ENCODE measurements around the gene AKT3. TPM values are rescaled to one million over a fixed set of nuclear protein-coding genes. Genes with fewer than 3 reads are reported as not detected.

The AKT3 gene
- polyA plus RNA-seq, 3 donors: 0.81 to 1.7 (median 1.4) TPM

- no peak for TF ChIP-seq CTCF (IDR thresholded peaks at IDR 0.05)
- H3K36me3 ChIP-seq (replicated peaks in 1 of 2; ENCODE audit: control insufficient read depth in 1 of 2, insufficient read depth in 2 of 2, low read length in 2 of 2): peaks cover 0 to 5% of the 10 kb centered on the region in 2 donors
- H3K27me3 ChIP-seq (ENCODE audit: control insufficient read depth in 2 of 2, insufficient read depth in 2 of 2, low read length in 2 of 2): no peaks in the 10 kb centered on the region
- no peak overlapping the region for H2AFZ ChIP-seq (ENCODE audit: insufficient read depth, low read depth, low read length, poor library complexity, severe bottlenecking)
- intact Hi-C loops (cut with micrococcal nuclease): loop anchor here in 1 of 2 donors (10.0 kb wide), 1 partner anchor 591 kb away; no protein-coding TSS in a partner anchor
- no peak overlapping the region for H3K4me2 ChIP-seq (replicated peaks; ENCODE audit: extremely low read depth, low read length, poor library complexity, severe bottlenecking)
- H3K9ac ChIP-seq (ENCODE audit: insufficient read depth, low read length, poor library complexity, severe bottlenecking): no peak overlapping the region
- Mint-ChIP-seq H3K36me3 (peaks cover 10 to 14% of the 10 kb centered on the region in 2 donors), H3K27ac (no peak overlapping the region), H3K27me3 (ENCODE audit: low read depth in 3 of 3) (no peaks in the 10 kb centered on the region), H3K9me3 (no peaks in the 10 kb centered on the region), H3K4me3 (no peak overlapping the region), H3K4me1 (no peaks in the 10 kb centered on the region)
- H4K20me1 ChIP-seq (ENCODE audit: insufficient read depth, low read length): no peaks in the 10 kb centered on the region
- no CpG with 5 or more reads among the region's 1 CpG for WGBS (ENCODE audit: insufficient coverage)
- DNase-seq: no peak
- no peaks in the 10 kb centered on the region for H3K79me2 ChIP-seq (ENCODE audit: insufficient read depth, low read length)
- H3K9me3 ChIP-seq (replicated peaks in 1 of 2; ENCODE audit: control insufficient read depth in 1 of 2, insufficient read depth in 1 of 2, low read length in 2 of 2): no peaks in the 10 kb centered on the region
- no peak overlapping the region for H3K27ac ChIP-seq (ENCODE audit: low read depth in 1 of 2, low read length in 2 of 2)
- H3K4me1 ChIP-seq (ENCODE audit: control insufficient read depth in 1 of 2, insufficient read depth in 2 of 2, low read length in 2 of 2): no peaks in the 10 kb centered on the region
- H3K4me3 ChIP-seq (replicated peaks in 1 of 3; ENCODE audit: low read depth in 2 of 3, low read length in 3 of 3): no peak overlapping the region
Observed at GRCh38 chr1:243693800-243694199, 156.2 kb downstream of the AKT3 start.

GRCh38 chr1:243686159-243686558 lies 163.9 kb downstream of the AKT3 start:
- intact Hi-C loops (cut with micrococcal nuclease): no loop called here
- no peaks in the 10 kb centered on the region for H3K27me3 ChIP-seq (ENCODE audit: control insufficient read depth in 2 of 2, insufficient read depth in 2 of 2, low read length in 2 of 2)
- H3K4me1 Mint-ChIP-seq: no peaks in the 10 kb centered on the region
- no peak for TF ChIP-seq CTCF (IDR thresholded peaks at IDR 0.05)
- no peaks in the 10 kb centered on the region for H3K9me3 ChIP-seq (replicated peaks in 1 of 2; ENCODE audit: control insufficient read depth in 1 of 2, insufficient read depth in 1 of 2, low read length in 2 of 2)
- H3K36me3 Mint-ChIP-seq: peaks cover 12 to 18% of the 10 kb centered on the region in 2 donors
- no peaks in the 10 kb centered on the region for H3K79me2 ChIP-seq (ENCODE audit: insufficient read depth, low read length)
- WGBS (ENCODE audit: insufficient coverage): no CpG with 5 or more reads among the region's 1 CpG
- peaks cover 0 to 10% of the 10 kb centered on the region in 2 donors for H3K36me3 ChIP-seq (replicated peaks in 1 of 2; ENCODE audit: control insufficient read depth in 1 of 2, insufficient read depth in 2 of 2, low read length in 2 of 2)
- H3K4me3 ChIP-seq (replicated peaks in 1 of 3; ENCODE audit: low read depth in 2 of 3, low read length in 3 of 3): no peak overlapping the region
- H2AFZ ChIP-seq (ENCODE audit: insufficient read depth, low read depth, low read length, poor library complexity, severe bottlenecking): no peak overlapping the region
- no peak overlapping the region for H3K4me2 ChIP-seq (replicated peaks; ENCODE audit: extremely low read depth, low read length, poor library complexity, severe bottlenecking)
- H3K9me3 Mint-ChIP-seq: peaks cover 0 to 3% (median 0%) of the 10 kb centered on the region in 7 donors
- H4K20me1 ChIP-seq (ENCODE audit: insufficient read depth, low read length): no peaks in the 10 kb centered on the region
- H3K4me3 Mint-ChIP-seq: no peak overlapping the region
- H3K27me3 Mint-ChIP-seq (ENCODE audit: low read depth in 3 of 3): peaks cover 0 to 1% (median 0%) of the 10 kb centered on the region in 3 donors
- peak in 1 of 3 donors; percentile 3 for DNase-seq
- H3K27ac Mint-ChIP-seq: no peak overlapping the region
- no peak overlapping the region for H3K27ac ChIP-seq (ENCODE audit: low read depth in 1 of 2, low read length in 2 of 2)
- no peak overlapping the region for H3K9ac ChIP-seq (ENCODE audit: insufficient read depth, low read length, poor library complexity, severe bottlenecking)
- H3K4me1 ChIP-seq (ENCODE audit: control insufficient read depth in 1 of 2, insufficient read depth in 2 of 2, low read length in 2 of 2): no peaks in the 10 kb centered on the region

Measured in CD14-positive monocyte (primary cell).